CD14-positive monocyte (primary cell): ENCODE results near the gene SLC9A7. TPM values are rescaled to one million over a fixed set of nuclear protein-coding genes. Genes with fewer than 3 reads are reported as not detected.

Experiments
- DNase-seq, 3 donors: peaks; one replicate each; pipeline ENCODE4 v3.0.0-alpha.2; 2011 to 2022
- H2AFZ ChIP-seq: 2 replicates; pipeline ENCODE4 v1.6.0; 2012; ENCODE audit warnings: mild to moderate bottlenecking, low read depth, low read length, inconsistent platforms; ENCODE audit not compliant: insufficient read depth, poor library complexity, severe bottlenecking
- H3K27ac ChIP-seq, 2 donors: 1 replicate in 1 of 2; 2 replicates in 1 of 2; pipeline ENCODE4 v1.5.1; 2012 to 2013; ENCODE audit warnings: low read length in 2 of 2, control low read depth in 1 of 2, inconsistent platforms in 1 of 2, low read depth in 1 of 2, mild to moderate bottlenecking in 1 of 2
- H3K27me3 ChIP-seq, 2 donors: one replicate each; pipeline versions ENCODE4 v1.6.0 to v1.6.1; 2011 to 2013; ENCODE audit warnings: low read length in 2 of 2; ENCODE audit not compliant: control insufficient read depth in 2 of 2, insufficient read depth in 2 of 2
- H3K36me3 ChIP-seq, 2 donors: replicated peaks in 1 of 2; 1 replicate in 1 of 2; 2 replicates in 1 of 2; pipeline versions ENCODE4 v1.5.1 to v1.6.1; 2012 to 2013; ENCODE audit warnings: low read length in 2 of 2, control low read depth in 1 of 2, inconsistent platforms in 1 of 2, mild to moderate bottlenecking in 1 of 2; ENCODE audit not compliant: insufficient read depth in 2 of 2, control insufficient read depth in 1 of 2
- H3K4me1 ChIP-seq, 2 donors: 1 replicate in 1 of 2; 2 replicates in 1 of 2; pipeline versions ENCODE4 v1.5.1 to v1.6.1; 2012 to 2013; ENCODE audit warnings: low read length in 2 of 2, control low read depth in 1 of 2, inconsistent platforms in 1 of 2, mild to moderate bottlenecking in 1 of 2, moderate library complexity in 1 of 2; ENCODE audit not compliant: insufficient read depth in 2 of 2, control insufficient read depth in 1 of 2
- H3K4me2 ChIP-seq: replicated peaks from 2 replicates; pipeline ENCODE3; 2012; ENCODE audit warnings: low read length, moderate library complexity, mild to moderate bottlenecking; ENCODE audit not compliant: poor library complexity, severe bottlenecking; ENCODE audit errors: extremely low read depth
- H3K4me3 ChIP-seq, 3 experiments: fragments of 200-600 bp in 1 of 3; sonication (generic) in 1 of 3; replicated peaks in 1 of 3; 1 replicate in 2 of 3; 2 replicates in 1 of 3; pipeline ENCODE4 v1.5.1; 2011 to 2013; ENCODE audit warnings: low read length in 3 of 3, mild to moderate bottlenecking in 3 of 3, control low read depth in 2 of 3, low read depth in 2 of 3, inconsistent platforms in 1 of 3, moderate library complexity in 1 of 3
- H3K79me2 ChIP-seq: 2 replicates; pipeline ENCODE4 v1.6.0; 2012; ENCODE audit warnings: mild to moderate bottlenecking, control low read depth, inconsistent platforms, low read length, moderate library complexity; ENCODE audit not compliant: insufficient read depth
- H3K9ac ChIP-seq: 2 replicates; pipeline ENCODE4 v1.6.0; 2017; ENCODE audit warnings: low read length, mild to moderate bottlenecking; ENCODE audit not compliant: insufficient read depth, poor library complexity, severe bottlenecking
- H3K9me3 ChIP-seq, 2 donors: replicated peaks in 1 of 2; 1 replicate in 1 of 2; 2 replicates in 1 of 2; pipeline versions ENCODE4 v1.5.1 to v1.6.1; 2012 to 2013; ENCODE audit warnings: low read length in 2 of 2, control low read depth in 1 of 2; ENCODE audit not compliant: control insufficient read depth in 1 of 2, insufficient read depth in 1 of 2
- H4K20me1 ChIP-seq: 2 replicates; pipeline ENCODE4 v1.6.0; 2012; ENCODE audit warnings: mild to moderate bottlenecking, low read length, control low read depth, moderate library complexity; ENCODE audit not compliant: insufficient read depth
- H3K27ac Mint-ChIP-seq, 7 donors: one replicate each; pipeline ENCODE4 v1.8.0; 2020; ENCODE audit warnings: mild to moderate bottlenecking in 7 of 7, mixed read lengths in 7 of 7, moderate library complexity in 6 of 7, inconsistent platforms in 2 of 7
- H3K27me3 Mint-ChIP-seq, 3 donors: one replicate each; pipeline ENCODE4 v1.8.0; 2021 to 2022; ENCODE audit warnings: low read depth in 3 of 3, mild to moderate bottlenecking in 3 of 3, mixed read lengths in 3 of 3, moderate library complexity in 3 of 3, inconsistent platforms in 1 of 3
- H3K36me3 Mint-ChIP-seq, 2 donors: one replicate each; pipeline ENCODE4 v1.8.0; 2020; ENCODE audit warnings: mixed read lengths in 2 of 2, inconsistent platforms in 1 of 2, mild to moderate bottlenecking in 1 of 2
- H3K4me1 Mint-ChIP-seq: one replicate; pipeline ENCODE4 v1.8.0; 2020; ENCODE audit warnings: mild to moderate bottlenecking, mixed read lengths
- H3K4me3 Mint-ChIP-seq, 2 donors: one replicate each; pipeline ENCODE4 v1.8.0; 2020; ENCODE audit warnings: mild to moderate bottlenecking in 2 of 2, mixed read lengths in 2 of 2, moderate library complexity in 1 of 2
- H3K9me3 Mint-ChIP-seq, 7 donors: one replicate each; pipeline ENCODE4 v1.8.0; 2020 to 2022; ENCODE audit warnings: mixed read lengths in 7 of 7, mild to moderate bottlenecking in 6 of 7, moderate library complexity in 6 of 7, inconsistent platforms in 2 of 7
- CTCF ChIP-seq: fragments of 200-600 bp; IDR thresholded peaks from one replicate; pipeline ENCODE4 v1.8.0; 2022; ENCODE audit warnings: antibody characterized with exemption, mild to moderate bottlenecking
- WGBS: methylation state at CpG from one replicate; pipeline ENCODE4 v1.1.5; 2013; ENCODE audit warnings: missing lambda C conversion rate; ENCODE audit not compliant: insufficient coverage; 5-methylcytosine and 5-hydroxymethylcytosine counted together
- intact Hi-C, 2 donors: fragments of 100-400 bp; cut with micrococcal nuclease; formaldehyde crosslinking; loops; one replicate each; pipeline versions ENCODE4 v1.15.0 to v1.15.1; 2023
- polyA plus RNA-seq, 3 donors: library from polyadenylated mRNA; depleted of rRNA in 1 of 3; unstranded in 2 of 3; stranded (reverse) in 1 of 3; fragments of 300-500 nt in 2 of 3; fragments of >200 nt in 1 of 3; fragmentation: Illumina TruSeq in 2 of 3; gene quantifications; 1 replicate in 2 of 3; 2 replicates in 1 of 3; pipeline ENCODE4 v1.2.3, GENCODE V29; 2012 to 2021

SLC9A7 gene
- polyA plus RNA-seq, 3 donors = 0.73 to 2.0 (median 1.0) TPM

- no peaks in the 10 kb centered on the region for H3K4me1 ChIP-seq
- Mint-ChIP-seq H3K27me3 (peaks cover 0 to 11% (median 0%) of the 10 kb centered on the region in 3 donors), H3K4me1 (peaks cover 7% of the 10 kb centered on the region), H3K36me3 (no peaks in the 10 kb centered on the region), H3K27ac (no peak overlapping the region), H3K4me3 (no peak overlapping the region), H3K9me3 (peaks cover 0 to 4% (median 0%) of the 10 kb centered on the region in 7 donors)
- no peak for TF ChIP-seq CTCF
- H2AFZ ChIP-seq = no peak overlapping the region
- no peak overlapping the region for H3K4me3 ChIP-seq
- no peaks in the 10 kb centered on the region for H3K27me3 ChIP-seq
- no peaks in the 10 kb centered on the region for H3K36me3 ChIP-seq
- H4K20me1 ChIP-seq = no peaks in the 10 kb centered on the region
- H3K4me2 ChIP-seq = no peak overlapping the region
- no peak overlapping the region for H3K27ac ChIP-seq
- 50% methylated on average over 1 of the region's 4 CpGs for WGBS
- H3K9me3 ChIP-seq = no peaks in the 10 kb centered on the region
- intact Hi-C loops = no loop called here
- H3K9ac ChIP-seq = no peak overlapping the region
- no peaks in the 10 kb centered on the region for H3K79me2 ChIP-seq
- no peak for DNase-seq
These were observed 54.9 kb downstream of the SLC9A7 start for GRCh38 chrX:46703980-46704379.

GRCh38 chrX:46698691-46699090, 60.2 kb downstream of the SLC9A7 start:
- Histone ChIP-seq H3K4me2 (no peak overlapping the region), H3K27ac (no peak overlapping the region), H3K27me3 (no peaks in the 10 kb centered on the region), H2AFZ (no peak overlapping the region), H3K36me3 (no peaks in the 10 kb centered on the region), H3K4me3 (no peak overlapping the region), H3K79me2 (no peaks in the 10 kb centered on the region), H3K4me1 (no peaks in the 10 kb centered on the region), H3K9ac (no peak overlapping the region), H4K20me1 (no peaks in the 10 kb centered on the region), H3K9me3 (no peaks in the 10 kb centered on the region)
- no peak for TF ChIP-seq CTCF
- no CpG with 5 or more reads among the region's 3 CpGs for WGBS
- no peaks in the 10 kb centered on the region for H3K36me3 Mint-ChIP-seq
- H3K27me3 Mint-ChIP-seq = peaks cover 0 to 11% (median 0%) of the 10 kb centered on the region in 3 donors
- intact Hi-C loops = no loop called here
- no peaks in the 10 kb centered on the region for H3K4me1 Mint-ChIP-seq
- peaks cover 0 to 7% (median 0%) of the 10 kb centered on the region in 7 donors for H3K9me3 Mint-ChIP-seq
- no peak overlapping the region for H3K4me3 Mint-ChIP-seq
- DNase-seq = no peak
- H3K27ac Mint-ChIP-seq = no peak overlapping the region
